A673 (cell line): ENCODE results near the gene TOLLIP.

ENCODE experiments used
- EZH2 ChIP-seq: fragments of 200-600 bp; sonication (generic); IDR thresholded peaks from 2 replicates; pipeline ENCODE4 v1.6.1; 2017; ENCODE audit warnings: borderline replicate concordance, low read depth, mild to moderate bottlenecking, mixed read lengths, antibody characterized with exemption, low read length; ENCODE audit not compliant: poor library complexity, severe bottlenecking
- TF ChIP-seq, protein P1 (sequence below): fragments of 300-800, 200-600 bp; sonication (generic); conservative IDR thresholded peaks from 2 replicates; pipeline ENCODE4 v1.5.1; 2017; ENCODE audit warnings: low read depth, mild to moderate bottlenecking, antibody characterized with exemption, low read length, moderate library complexity, mixed read lengths

DNA sequence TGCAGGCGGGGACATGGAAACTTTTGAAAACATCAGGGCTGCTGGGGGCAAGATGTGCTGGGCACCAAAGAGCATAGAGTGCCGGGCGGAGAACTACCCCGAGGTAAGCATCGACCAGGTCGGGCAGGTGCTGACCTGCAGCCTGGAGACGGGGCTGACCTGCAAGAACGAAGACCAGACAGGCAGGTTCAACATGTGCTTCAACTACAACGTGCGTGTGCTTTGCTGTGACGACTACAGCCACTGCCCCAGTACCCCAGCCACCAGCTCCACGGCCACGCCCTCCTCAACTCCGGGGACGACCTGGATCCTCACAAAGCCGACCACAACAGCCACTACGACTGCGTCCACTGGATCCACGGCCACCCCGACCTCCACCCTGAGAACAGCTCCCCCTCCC lies 67.1 kb downstream of the TOLLIP start:
- TF ChIP-seq, protein P1, sequence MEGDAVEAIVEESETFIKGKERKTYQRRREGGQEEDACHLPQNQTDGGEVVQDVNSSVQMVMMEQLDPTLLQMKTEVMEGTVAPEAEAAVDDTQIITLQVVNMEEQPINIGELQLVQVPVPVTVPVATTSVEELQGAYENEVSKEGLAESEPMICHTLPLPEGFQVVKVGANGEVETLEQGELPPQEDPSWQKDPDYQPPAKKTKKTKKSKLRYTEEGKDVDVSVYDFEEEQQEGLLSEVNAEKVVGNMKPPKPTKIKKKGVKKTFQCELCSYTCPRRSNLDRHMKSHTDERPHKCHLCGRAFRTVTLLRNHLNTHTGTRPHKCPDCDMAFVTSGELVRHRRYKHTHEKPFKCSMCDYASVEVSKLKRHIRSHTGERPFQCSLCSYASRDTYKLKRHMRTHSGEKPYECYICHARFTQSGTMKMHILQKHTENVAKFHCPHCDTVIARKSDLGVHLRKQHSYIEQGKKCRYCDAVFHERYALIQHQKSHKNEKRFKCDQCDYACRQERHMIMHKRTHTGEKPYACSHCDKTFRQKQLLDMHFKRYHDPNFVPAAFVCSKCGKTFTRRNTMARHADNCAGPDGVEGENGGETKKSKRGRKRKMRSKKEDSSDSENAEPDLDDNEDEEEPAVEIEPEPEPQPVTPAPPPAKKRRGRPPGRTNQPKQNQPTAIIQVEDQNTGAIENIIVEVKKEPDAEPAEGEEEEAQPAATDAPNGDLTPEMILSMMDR = no peak
- no peak for TF ChIP-seq EZH2
